ENCODE measurements around the gene MUC20. TPM values are rescaled to one million over a fixed set of nuclear protein-coding genes. Genes with fewer than 3 reads are reported as not detected.
"Not testable (repeated sequence)": the region's sequence is repeated elsewhere in the genome, so short reads cannot be mapped to it uniquely, and the experiment has no call there.

Gene MUC20
- total RNA-seq, 1 donor from 2014 or later = not detected

- Mint-ChIP-seq H3K27ac (ENCODE audit: unreplicated experiment) (no peak overlapping the region), H3K27me3 (ENCODE audit: unreplicated experiment) (peaks cover 5% of the 10 kb centered on the region), H3K4me3 (ENCODE audit: unreplicated experiment) (no peak overlapping the region)
Measured at GRCh38 chr3:195744437-195744836, 23.7 kb downstream of the MUC20 start.

GRCh38 chr3:195746346-195746745, 25.6 kb downstream of the MUC20 start:
- H3K4me3 Mint-ChIP-seq (ENCODE audit: unreplicated experiment) = no peak overlapping the region
- H3K9me3 Mint-ChIP-seq (ENCODE audit: unreplicated experiment) = peaks cover 7% of the 10 kb centered on the region
- TF ChIP-seq CTCF (IDR thresholded peaks at IDR 0.05; ENCODE audit: partially characterized antibody, unreplicated experiment) = no peak
- no peak for DNase-seq
- no peaks in the 10 kb centered on the region for H3K4me1 Mint-ChIP-seq (ENCODE audit: low read depth, unreplicated experiment)
- peaks cover 4% of the 10 kb centered on the region for H3K36me3 Mint-ChIP-seq (ENCODE audit: unreplicated experiment)
- H3K27me3 Mint-ChIP-seq (ENCODE audit: unreplicated experiment) = peaks cover 5% of the 10 kb centered on the region
- H3K27ac Mint-ChIP-seq (ENCODE audit: unreplicated experiment) = no peak overlapping the region

More at GRCh38 chr3:195744437-195744836, 23.7 kb downstream of the MUC20 start:
- Mint-ChIP-seq H3K4me1 (ENCODE audit: low read depth, unreplicated experiment) (no peaks in the 10 kb centered on the region), H3K9me3 (ENCODE audit: unreplicated experiment) (peaks cover 7% of the 10 kb centered on the region), H3K36me3 (ENCODE audit: unreplicated experiment) (peaks cover 4% of the 10 kb centered on the region)
- TF ChIP-seq CTCF (IDR thresholded peaks at IDR 0.05; ENCODE audit: partially characterized antibody, unreplicated experiment) = no peak
- no peak for DNase-seq

GRCh38 chr3:195746751-195747150, 26.0 kb downstream of the MUC20 start:
- Mint-ChIP-seq H3K4me3 (ENCODE audit: unreplicated experiment) (no peak overlapping the region), H3K27me3 (ENCODE audit: unreplicated experiment) (peaks cover 5% of the 10 kb centered on the region), H3K27ac (ENCODE audit: unreplicated experiment) (no peak overlapping the region)

GRCh38 chr3:195748661-195749060, 27.9 kb downstream of the MUC20 start:
- TF ChIP-seq CTCF (IDR thresholded peaks at IDR 0.05; ENCODE audit: partially characterized antibody, unreplicated experiment) = no peak
- peak overlapping the region; percentile 34 for H3K4me3 Mint-ChIP-seq (ENCODE audit: unreplicated experiment)
- no peak for DNase-seq
- peaks cover 7% of the 10 kb centered on the region for H3K9me3 Mint-ChIP-seq (ENCODE audit: unreplicated experiment)
- H3K27ac Mint-ChIP-seq (ENCODE audit: unreplicated experiment) = no peak overlapping the region
- peaks cover 6% of the 10 kb centered on the region for H3K27me3 Mint-ChIP-seq (ENCODE audit: unreplicated experiment)
- H3K4me1 Mint-ChIP-seq (ENCODE audit: low read depth, unreplicated experiment) = peaks cover 7% of the 10 kb centered on the region
- H3K36me3 Mint-ChIP-seq (ENCODE audit: unreplicated experiment) = peaks cover 4% of the 10 kb centered on the region

More at GRCh38 chr3:195746751-195747150, 26.0 kb downstream of the MUC20 start:
- peaks cover 4% of the 10 kb centered on the region for H3K36me3 Mint-ChIP-seq (ENCODE audit: unreplicated experiment)
- H3K4me1 Mint-ChIP-seq (ENCODE audit: low read depth, unreplicated experiment) = no peaks in the 10 kb centered on the region
- no peak for DNase-seq
- H3K9me3 Mint-ChIP-seq (ENCODE audit: unreplicated experiment) = peaks cover 7% of the 10 kb centered on the region
- no peak for TF ChIP-seq CTCF (IDR thresholded peaks at IDR 0.05; ENCODE audit: partially characterized antibody, unreplicated experiment)

GRCh38 chr3:195749101-195749500, 28.3 kb downstream of the MUC20 start:
- DNase-seq; H3K36me3 Mint-ChIP-seq (ENCODE audit: unreplicated experiment); H3K4me1 Mint-ChIP-seq (ENCODE audit: low read depth, unreplicated experiment); H3K4me3 Mint-ChIP-seq (ENCODE audit: unreplicated experiment); H3K9me3 Mint-ChIP-seq (ENCODE audit: unreplicated experiment); H3K27ac Mint-ChIP-seq (ENCODE audit: unreplicated experiment); H3K27me3 Mint-ChIP-seq (ENCODE audit: unreplicated experiment): not testable (repeated sequence)

All from glutamatergic neuron (in vitro differentiated cells).